K562 (cell line): ENCODE results near the gene COX6B2. TPM values are rescaled to one million over a fixed set of nuclear protein-coding genes. Genes with fewer than 3 reads are reported as not detected.
A peak's percentile ranks its signal among the peaks of the same experiment; 100 is the strongest.

ENCODE experiments used
- ATAC-seq: fragments of 200-7000 bp; cut with Tn5 transposase; 3 replicates; pipeline ENCODE4 v1.9.1; 2020; ENCODE audit warnings: moderate library complexity
- BruUV-seq: library from RNA; stranded (reverse); fragments of 400-500 nt; replicated peaks from 2 replicates; lab custom pipeline; 2021; lab: Mats Ljungman, UMichigan
- CTCF ChIA-PET: fragments of 300-600 bp; formaldehyde crosslinking; extraction: SDS; loops from one replicate; lab custom pipeline; 2021; ENCODE audit warnings: low intra/inter-chr PET ratio; lab: Yijun Ruan, JAX
- POLR2A ChIA-PET: fragments of 300-600, 350-650 bp; sonication (Branson Sonifier 250); formaldehyde crosslinking; extraction: SDS; loops from one replicate; lab custom pipeline; 2021; ENCODE audit warnings: antibody characterized with exemption, inconsistent platforms; lab: Yijun Ruan, JAX
- DNase-seq, 4 experiments: peaks; one replicate each; pipeline versions ENCODE4 v3.0.0 to v3.0.0-alpha.2; 2011 to 2018; ENCODE audit warnings: low spot score in 3 of 4, mixed read lengths in 3 of 4; ENCODE audit errors: extremely low read depth in 1 of 4
- FAIRE-seq: peaks from 2 replicates; lab custom pipeline; 2011; peaks lifted over from hg19 to GRCh38; lab: Jason Lieb, UNC
- H2AFZ ChIP-seq: 2 replicates; pipeline ENCODE4 v1.6.0; 2011; ENCODE audit warnings: low read depth, low read length, control low read depth, inconsistent platforms
- H3K27ac ChIP-seq: fragments of 200-600 bp; 3 replicates; pipeline ENCODE4 v1.8.0; 2011; ENCODE audit warnings: low read depth, mild to moderate bottlenecking, control low read depth, inconsistent platforms, low read length, moderate library complexity, mixed read lengths; ENCODE audit errors: extremely low read depth
- H3K27me3 ChIP-seq, 2 experiments: fragments of 300-600 bp in 1 of 2; 2 replicates in 1 of 2; 3 replicates in 1 of 2; pipeline versions ENCODE4 v1.6.0 to v1.8.0; 2011; ENCODE audit warnings: inconsistent platforms in 2 of 2, low read length in 2 of 2, mild to moderate bottlenecking in 1 of 2, mixed read lengths in 1 of 2, moderate library complexity in 1 of 2; ENCODE audit not compliant: control insufficient read depth in 2 of 2, insufficient read depth in 2 of 2
- H3K36me3 ChIP-seq: fragments of 300-600 bp; 3 replicates; pipeline ENCODE4 v1.8.0; 2011; ENCODE audit warnings: mild to moderate bottlenecking, low read length, inconsistent platforms; ENCODE audit not compliant: control insufficient read depth, insufficient read depth
- H3K4me1 ChIP-seq, 2 experiments: fragments of 200-600 bp in 1 of 2; replicated peaks in 1 of 2; 2 replicates in 1 of 2; 3 replicates in 1 of 2; pipeline versions ENCODE4 v1.5.1 to v1.8.0; 2011; ENCODE audit warnings: inconsistent platforms in 2 of 2, low read length in 2 of 2, mild to moderate bottlenecking in 1 of 2, mixed read lengths in 1 of 2, moderate library complexity in 1 of 2; ENCODE audit not compliant: control insufficient read depth in 2 of 2, insufficient read depth in 2 of 2
- H3K4me2 ChIP-seq: 2 replicates; pipeline ENCODE4 v1.6.1; 2011; ENCODE audit warnings: low read length, control low read depth, inconsistent platforms, mixed read lengths; ENCODE audit not compliant: insufficient read depth
- H3K4me3 ChIP-seq: fragments of 200-600 bp; sonication (generic), shearing (Covaris generic); 2 replicates; pipeline ENCODE4 v1.5.1; 2016; ENCODE audit warnings: control low read depth, inconsistent platforms
- H3K79me2 ChIP-seq: fragments of 200-600 bp; 3 replicates; pipeline ENCODE4 v1.8.0; 2011; ENCODE audit warnings: low read length, inconsistent platforms; ENCODE audit not compliant: control insufficient read depth, insufficient read depth
- H3K9ac ChIP-seq, 2 experiments: 2 replicates each; pipeline versions ENCODE4 v1.6.0 to v1.6.1; 2011; ENCODE audit warnings: low read depth in 2 of 2, low read length in 2 of 2, control low read depth in 1 of 2, inconsistent platforms in 1 of 2, mild to moderate bottlenecking in 1 of 2, mixed read lengths in 1 of 2; ENCODE audit not compliant: insufficient read depth in 1 of 2
- H3K9me1 ChIP-seq: one replicate; pipeline ENCODE4 v1.6.0; 2011; ENCODE audit warnings: inconsistent platforms, mild to moderate bottlenecking, low read length, moderate library complexity; ENCODE audit not compliant: control insufficient read depth, insufficient read depth
- H3K9me3 ChIP-seq: replicated peaks from 2 replicates; pipeline ENCODE4 v1.5.1; 2011; ENCODE audit warnings: low read depth, low read length, inconsistent platforms; ENCODE audit not compliant: control insufficient read depth, insufficient read depth
- H4K20me1 ChIP-seq: replicated peaks from 2 replicates; pipeline ENCODE4 v1.6.1; 2011; ENCODE audit warnings: low read length, inconsistent platforms, mixed read lengths; ENCODE audit not compliant: control insufficient read depth, insufficient read depth
- ATF3 ChIP-seq, 2 experiments: fragments of 450-650 bp in 1 of 2; sonication (generic) in 1 of 2; formaldehyde crosslinking in 1 of 2; IDR thresholded peaks in 1 of 2; conservative IDR thresholded peaks in 1 of 2; 2 replicates each; pipeline versions ENCODE4 v1.6.1 to v1.8.1; 2016 to 2023; ENCODE audit warnings: mild to moderate bottlenecking in 2 of 2, moderate library complexity in 2 of 2, inconsistent platforms in 1 of 2, missing genetic modification reagents in 1 of 2
- ATF7 ChIP-seq: fragments of 450-650 bp; IDR thresholded peaks from 2 replicates; pipeline ENCODE4 v1.7.1; 2014; ENCODE audit warnings: mild to moderate bottlenecking, moderate library complexity
- CEBPB ChIP-seq: fragments of 450-650 bp; IDR thresholded peaks from 2 replicates; pipeline ENCODE4 v1.6.1; 2016; ENCODE audit warnings: missing genetic modification characterization, missing compliant biosample characterization
- CEBPG ChIP-seq, 3 experiments: fragments of 200-800 bp in 1 of 3; sonication (Bioruptor generic) in 1 of 3; sonication (generic) in 1 of 3; formaldehyde crosslinking in 1 of 3; IDR thresholded peaks in 2 of 3; conservative IDR thresholded peaks in 1 of 3; 2 replicates each; pipeline versions ENCODE4 v1.6.1 to v1.8.0; 2016 to 2022; ENCODE audit warnings: missing compliant biosample characterization in 2 of 3, missing genetic modification characterization in 2 of 3, mild to moderate bottlenecking in 1 of 3, missing genetic modification reagents in 1 of 3
- CREM ChIP-seq: IDR thresholded peaks from 2 replicates; pipeline ENCODE4 v1.6.1; 2014; ENCODE audit warnings: antibody characterized with exemption, low read depth
- HNRNPK ChIP-seq: fragments of 200-400 bp; formaldehyde crosslinking; IDR thresholded peaks from one replicate; pipeline ENCODE4 v1.6.1; 2018; ENCODE audit warnings: mild to moderate bottlenecking, low read depth, low read length; ENCODE audit not compliant: poor library complexity, severe bottlenecking
- JUND ChIP-seq, 2 experiments: IDR thresholded peaks; 2 replicates in 1 of 2; 3 replicates in 1 of 2; pipeline ENCODE4 v1.6.1; 2011; ENCODE audit warnings: borderline replicate concordance in 2 of 2, low read depth in 2 of 2, low read length in 2 of 2, improper control_type of control experiment in 1 of 2, missing biosample characterization in 1 of 2, missing genetic modification characterization in 1 of 2, missing genetic modification reagents in 1 of 2
- L3MBTL2 ChIP-seq: fragments of 450-650 bp; IDR thresholded peaks from 2 replicates; pipeline ENCODE4 v1.6.1; 2016; ENCODE audit warnings: mild to moderate bottlenecking, moderate library complexity
- NR2C1 ChIP-seq, 2 experiments: fragments of 450-650 bp; IDR thresholded peaks; 2 replicates each; pipeline ENCODE4 v1.6.1; 2017; ENCODE audit warnings: mild to moderate bottlenecking in 2 of 2, antibody characterized with exemption in 1 of 2, inconsistent platforms in 1 of 2, missing compliant biosample characterization in 1 of 2, missing genetic modification characterization in 1 of 2
- TCF7L2 ChIP-seq: fragments of 150-350 bp; IDR thresholded peaks from 2 replicates; pipeline ENCODE4 v1.6.1; 2016; ENCODE audit warnings: low read depth, mild to moderate bottlenecking, low read length, moderate library complexity
- ZNF785 ChIP-seq: fragments of 250-450 bp; sonication (Bioruptor Pico); IDR thresholded peaks from 2 replicates; pipeline ENCODE4 v1.4.0; 2020; ENCODE audit warnings: mild to moderate bottlenecking
- WGBS: fragments of 100-300 bp; shearing (Covaris generic); methylation state at CpG from one replicate; pipeline ENCODE4 v1.1.6; 2016; ENCODE audit warnings: low coverage, mixed read lengths; ENCODE audit not compliant: insufficient coverage; ENCODE audit errors: missing lambda C conversion rate; 5-methylcytosine and 5-hydroxymethylcytosine counted together
- in situ Hi-C: fragments of 300-500 bp; cut with MboI; formaldehyde crosslinking; loops from 4 replicates; pipeline ENCODE4 v1.15.0; 2018; ENCODE audit warnings: inconsistent platforms, mixed read lengths
- intact Hi-C: fragments of 100-400 bp; cut with micrococcal nuclease; formaldehyde crosslinking; loops from 2 replicates; pipeline ENCODE4 v1.14.2; 2022
- polyA plus RNA-seq, 8 experiments: library from polyadenylated mRNA; depleted of rRNA in 4 of 8; stranded (reverse) in 5 of 8; unstranded in 3 of 8; fragments of >200 nt; fragmentation: Nextera tagmentation in 2 of 8; fragmentation: Illumina TruSeq in 1 of 8; extraction: Ambion mirVana in 2 of 8; extraction: Trizol in 1 of 8; gene quantifications; 2 replicates each; pipeline versions ENCODE4 v1.2.1 to v1.2.3, GENCODE V29; 2011 to 2014; ENCODE audit warnings: inconsistent platforms in 1 of 8, missing spikeins in 1 of 8
- total RNA-seq, 7 experiments: library from RNA; depleted of rRNA in 6 of 7; stranded (reverse); fragments of >200 nt in 6 of 7; fragmentation: Illumina TruSeq in 2 of 7; extraction: Trizol in 2 of 7; gene quantifications; 2 replicates each; pipeline versions ENCODE4 v1.2.1 to v1.2.3, GENCODE V29; 2011 to 2021; ENCODE audit warnings: low replicate concordance in 1 of 7

Gene COX6B2
- total and polyA plus RNA-seq, 9 of the 15 experiments (the other 6 are each of a cell fraction or from before 2014, with no cell fraction given), result 0.40 to 2.5 (median 0.83) TPM

- TF ChIP-seq NR2C1 (IDR thresholded peaks at IDR 0.05) (no peak), NR2C1 (tag; IDR thresholded peaks at IDR 0.05) (0 out of 2 replicates have a peak, but pooled peaks have one; percentile 37), CEBPG (CRISPR knock-in tag; IDR thresholded peaks at IDR 0.05) (peak; percentile 27; the same call in 1 of the 2 replicates), CEBPG (tag; conservative IDR thresholded peaks at IDR 0.05 in 1 of 2, IDR thresholded peaks at IDR 0.05 in 1 of 2) (peak in 1 of 2 experiments; percentile 56; a peak in 2 of 4 replicates), L3MBTL2 (0 out of 2 replicates have a peak, but pooled peaks have one; percentile 21), CEBPB (tag) (0 out of 2 replicates have a peak, but pooled peaks have one; percentile 28), ATF7 (peak; percentile 61; the same call in 1 of the 2 replicates), JUND (IDR thresholded peaks at IDR 0.05; ENCODE audit: borderline replicate concordance, low read depth, low read length) (peak; percentile 53), JUND (tag; IDR thresholded peaks at IDR 0.05; ENCODE audit: borderline replicate concordance, low read depth, low read length) (no peak), HNRNPK (no peak), CREM (no peak), TCF7L2 (no peak), ZNF785 (CRISPR knock-in tag) (no peak), ATF3 (IDR thresholded peaks at IDR 0.05) (peak; percentile 76), ATF3 (CRISPR knock-in tag; conservative IDR thresholded peaks at IDR 0.05) (no peak)
- H3K27me3 ChIP-seq, result no peaks in the 10 kb centered on the region
- no peaks in the 10 kb centered on the region for H3K36me3 ChIP-seq
- no peak overlapping the region for H3K4me2 ChIP-seq
- in situ Hi-C loops, result no loop called here
- H3K79me2 ChIP-seq, result no peaks in the 10 kb centered on the region
- ChIA-PET POLR2A (interaction anchor here (1.0 kb wide), 1 partner anchor 72 kb away, joined by 3 read pairs; no protein-coding TSS in a partner anchor), CTCF (no interaction called here)
- ATAC-seq (peak; percentile 22; the same call in 1 of the 3 replicates), DNase-seq (no peak), FAIRE-seq (no peak)
- 65% methylated on average over 11 of the region's 11 CpGs for WGBS
- H3K9ac ChIP-seq, result no peak overlapping the region
- intact Hi-C loops, result no loop called here
- H3K4me3 ChIP-seq, result no peak overlapping the region
- BruUV-seq, result no TSS peak
- H3K9me1 ChIP-seq, result no peaks in the 10 kb centered on the region
- H3K4me1 ChIP-seq, result peaks cover 0 to 7% of the 10 kb centered on the region in 2 experiments; a peak in 4 of 5 replicates
- no peaks in the 10 kb centered on the region; the same call in 1 of the 2 replicates for H3K9me3 ChIP-seq
- H4K20me1 ChIP-seq, result no peaks in the 10 kb centered on the region
- peak overlapping the region; percentile 69 for H2AFZ ChIP-seq
- no peak overlapping the region for H3K27ac ChIP-seq
These were observed 20.6 kb downstream of the COX6B2 start for GRCh38 chr19:55333870-55334269.
